Esophagus muscularis mucosa (tissue), 4 donors: ENCODE data around the gene FNTB. TPM values are rescaled to one million over a fixed set of nuclear protein-coding genes. Genes with fewer than 3 reads are reported as not detected.

ENCODE experiments used
- DNase-seq: peaks from one replicate; pipeline ENCODE4 v3.0.0-alpha.2; 2017; ENCODE audit errors: extremely low spot score
- H3K27ac ChIP-seq, 4 donors: fragments of 200-600 bp; sonication (generic); replicated peaks in 1 of 4; 1 replicate in 3 of 4; 2 replicates in 1 of 4; pipeline ENCODE4 v1.5.1; 2016 to 2019; ENCODE audit warnings: mild to moderate bottlenecking in 1 of 4
- H3K27me3 ChIP-seq, 4 donors: fragments of 200-600 bp; sonication (generic); one replicate each; pipeline versions ENCODE4 v1.5.1 to v1.6.0; 2016 to 2019
- H3K36me3 ChIP-seq, 4 donors: fragments of 200-600 bp; sonication (generic); one replicate each; pipeline ENCODE4 v1.5.1; 2016 to 2019
- H3K4me1 ChIP-seq, 4 donors: fragments of 200-600 bp; sonication (generic); one replicate each; pipeline ENCODE4 v1.5.1; 2016 to 2019
- H3K4me3 ChIP-seq, 4 donors: fragments of 200-600 bp; sonication (generic); 1 replicate in 2 of 4; 2 replicates in 2 of 4; pipeline ENCODE4 v1.5.1; 2016 to 2019; ENCODE audit warnings: mild to moderate bottlenecking in 4 of 4, moderate library complexity in 1 of 4
- H3K9me3 ChIP-seq, 4 donors: fragments of 200-600 bp; sonication (generic); 1 replicate in 3 of 4; 2 replicates in 1 of 4; pipeline ENCODE4 v1.5.1; 2016 to 2019
- EP300 ChIP-seq: sonication (generic); formaldehyde crosslinking; IDR thresholded peaks from one replicate; pipeline ENCODE4 v1.6.1; 2017; ENCODE audit warnings: antibody characterized with exemption
- POLR2A ChIP-seq: fragments of 450-650 bp; IDR thresholded peaks from one replicate; pipeline ENCODE4 v1.6.1; 2017; ENCODE audit warnings: antibody characterized with exemption, moderate library complexity, mild to moderate bottlenecking, low read depth
- POLR2AphosphoS5 ChIP-seq, 2 donors: sonication (generic); formaldehyde crosslinking; IDR thresholded peaks; one replicate each; pipeline ENCODE4 v1.6.1; 2017; ENCODE audit warnings: antibody characterized with exemption in 2 of 2
- WGBS: methylation state at CpG from one replicate; pipeline ENCODE4 v1.1.5; 2018; 5-methylcytosine and 5-hydroxymethylcytosine counted together
- intact Hi-C: fragments of 100-400 bp; cut with DNase I; formaldehyde crosslinking; loops from one replicate; pipeline ENCODE4 v1.15.1; 2023
- total RNA-seq, 4 donors: library from RNA; depleted of rRNA; stranded (reverse); fragments of >200 nt; gene quantifications; one replicate each; pipeline versions ENCODE4 v1.1.0 to v1.2.1, GENCODE V29; 2016
- TF ChIP-seq, protein P1 (sequence below), 3 experiments: fragments of 200-600 bp in 2 of 3; fragments of 450-650 bp in 1 of 3; sonication (generic) in 2 of 3; IDR thresholded peaks; one replicate each; pipeline ENCODE4 v1.5.1; 2017 to 2019; ENCODE audit warnings: antibody characterized with exemption in 3 of 3, mild to moderate bottlenecking in 2 of 3, moderate library complexity in 1 of 3

Gene FNTB
- total RNA-seq, 4 donors from 2014 or later = 10.3 to 20.7 (median 15.5) TPM

DNA sequence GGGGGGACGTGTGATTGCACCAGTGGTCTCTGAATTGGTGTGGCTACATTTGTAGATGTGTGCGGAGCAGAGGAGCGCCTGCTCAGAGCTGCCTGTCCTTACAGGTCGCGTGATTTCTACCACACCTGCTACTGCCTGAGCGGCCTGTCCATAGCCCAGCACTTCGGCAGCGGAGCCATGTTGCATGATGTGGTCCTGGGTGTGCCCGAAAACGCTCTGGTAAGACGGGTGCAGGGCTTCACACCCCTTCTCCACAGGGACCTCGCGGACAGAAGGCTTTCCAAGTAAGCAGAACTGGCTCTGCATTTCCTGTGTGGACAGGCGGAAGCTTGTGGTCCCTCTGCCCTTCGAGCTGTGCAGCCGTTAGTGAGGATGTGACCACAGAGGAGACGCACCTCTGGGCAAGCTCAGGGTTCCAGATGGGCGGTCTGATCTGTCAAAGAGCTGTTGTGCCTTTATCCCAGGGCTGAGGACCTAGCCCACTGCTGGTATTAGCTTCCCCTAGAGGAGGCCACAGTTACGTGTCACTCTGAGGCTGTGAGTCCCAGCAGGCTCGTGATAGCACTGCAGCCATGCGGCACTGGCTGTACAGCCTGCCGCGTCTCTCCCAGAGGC is 67.9 kb downstream of the FNTB start:
- Histone ChIP-seq H3K4me1 (no peaks in the 10 kb centered on the region), H3K27ac (no peak overlapping the region), H3K27me3 (no peaks in the 10 kb centered on the region), H3K9me3 (no peaks in the 10 kb centered on the region), H3K36me3 (peaks cover 6 to 56% (median 24%) of the 10 kb centered on the region in 4 donors), H3K4me3 (no peak overlapping the region)
- TF ChIP-seq POLR2A (no peak), POLR2AphosphoS5 (IDR thresholded peaks at IDR 0.05) (no peak), EP300 (no peak)
- TF ChIP-seq, protein P1, sequence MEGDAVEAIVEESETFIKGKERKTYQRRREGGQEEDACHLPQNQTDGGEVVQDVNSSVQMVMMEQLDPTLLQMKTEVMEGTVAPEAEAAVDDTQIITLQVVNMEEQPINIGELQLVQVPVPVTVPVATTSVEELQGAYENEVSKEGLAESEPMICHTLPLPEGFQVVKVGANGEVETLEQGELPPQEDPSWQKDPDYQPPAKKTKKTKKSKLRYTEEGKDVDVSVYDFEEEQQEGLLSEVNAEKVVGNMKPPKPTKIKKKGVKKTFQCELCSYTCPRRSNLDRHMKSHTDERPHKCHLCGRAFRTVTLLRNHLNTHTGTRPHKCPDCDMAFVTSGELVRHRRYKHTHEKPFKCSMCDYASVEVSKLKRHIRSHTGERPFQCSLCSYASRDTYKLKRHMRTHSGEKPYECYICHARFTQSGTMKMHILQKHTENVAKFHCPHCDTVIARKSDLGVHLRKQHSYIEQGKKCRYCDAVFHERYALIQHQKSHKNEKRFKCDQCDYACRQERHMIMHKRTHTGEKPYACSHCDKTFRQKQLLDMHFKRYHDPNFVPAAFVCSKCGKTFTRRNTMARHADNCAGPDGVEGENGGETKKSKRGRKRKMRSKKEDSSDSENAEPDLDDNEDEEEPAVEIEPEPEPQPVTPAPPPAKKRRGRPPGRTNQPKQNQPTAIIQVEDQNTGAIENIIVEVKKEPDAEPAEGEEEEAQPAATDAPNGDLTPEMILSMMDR (IDR thresholded peaks at IDR 0.05) = no peak
- no peak for DNase-seq
- WGBS = 83% methylated on average over 19 of the region's 23 CpGs
- intact Hi-C loops = no loop called here

DNA sequence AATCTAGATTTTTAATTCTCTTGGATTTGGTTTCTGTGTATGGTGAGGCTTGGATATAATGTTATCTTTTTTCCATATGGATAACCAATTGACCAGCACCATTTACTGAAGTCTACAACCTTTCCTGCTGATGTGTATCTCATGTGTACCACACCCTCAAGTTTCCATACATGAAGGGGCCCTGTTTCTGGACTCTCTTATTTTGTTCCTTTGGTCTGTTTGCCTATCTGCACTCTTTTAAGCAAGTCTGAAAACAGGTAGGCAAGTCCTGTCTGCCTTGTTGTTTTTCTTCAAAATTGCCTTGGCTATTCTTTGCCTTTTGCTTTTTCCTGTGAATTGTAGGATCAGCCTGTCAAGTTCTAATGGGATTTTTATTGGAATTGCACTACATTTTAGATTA is 71.0 kb downstream of the FNTB start:
- H3K4me1 ChIP-seq = no peaks in the 10 kb centered on the region
- peaks cover 23 to 75% (median 42%) of the 10 kb centered on the region in 4 donors for H3K36me3 ChIP-seq
- no peak overlapping the region for H3K27ac ChIP-seq
- no peak overlapping the region for H3K4me3 ChIP-seq
- no peak for TF ChIP-seq EP300
- TF ChIP-seq, protein P1 (IDR thresholded peaks at IDR 0.05) = no peak
- no peaks in the 10 kb centered on the region for H3K9me3 ChIP-seq
- H3K27me3 ChIP-seq = no peaks in the 10 kb centered on the region
- intact Hi-C loops = no loop called here
- no peak for DNase-seq

DNA sequence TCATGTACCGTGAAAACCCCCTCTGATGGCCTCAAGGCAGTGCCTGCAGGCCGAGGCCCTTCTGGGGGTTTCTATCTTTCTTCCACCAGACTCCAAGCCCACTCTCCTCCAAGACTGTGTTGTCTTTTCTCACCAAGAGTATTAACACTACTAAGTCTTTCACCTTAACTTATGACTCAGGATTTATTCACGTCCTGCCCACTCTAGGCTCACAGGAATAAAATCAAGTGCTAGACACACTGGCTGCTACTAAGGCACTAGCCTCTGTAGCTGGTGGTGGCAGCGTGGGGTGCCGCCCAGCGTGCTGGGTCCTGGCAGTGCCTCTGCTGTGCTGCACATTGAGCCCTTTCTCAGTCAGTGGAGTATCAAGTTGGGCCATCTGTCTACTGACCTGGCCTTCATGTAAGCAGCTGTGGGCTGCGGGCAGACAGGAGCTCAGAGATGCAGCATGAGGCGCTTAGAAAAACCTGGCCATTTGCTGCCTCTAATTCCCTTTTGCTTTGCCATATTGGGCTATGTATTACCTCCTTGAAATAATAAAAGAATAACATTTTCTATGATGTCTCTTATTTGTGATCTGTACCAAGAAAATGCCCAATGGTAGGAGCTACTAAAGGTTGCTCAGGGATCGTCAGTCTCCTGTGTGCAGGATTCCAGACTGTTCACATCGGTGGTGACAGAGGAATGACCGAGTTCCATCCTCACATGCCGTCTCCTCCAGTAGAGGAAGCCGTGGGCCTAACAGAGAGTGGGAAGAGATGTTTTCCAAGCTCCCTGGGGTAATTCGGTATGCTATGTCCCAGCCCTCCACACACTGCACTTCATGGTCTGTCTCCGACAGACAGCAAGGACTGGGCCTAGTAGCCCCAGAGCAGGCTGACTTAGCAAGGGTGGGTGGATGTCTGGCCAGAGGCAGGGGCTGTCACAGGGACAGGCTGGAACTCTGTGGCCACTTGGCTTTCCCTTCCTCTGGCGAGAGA is 75.7 kb downstream of the FNTB start:
- no peaks in the 10 kb centered on the region for H3K27me3 ChIP-seq
- H3K9me3 ChIP-seq = no peaks in the 10 kb centered on the region
- H3K36me3 ChIP-seq = peaks cover 19 to 73% (median 55%) of the 10 kb centered on the region in 4 donors
- WGBS = 81% methylated on average over 13 of the region's 16 CpGs
- TF ChIP-seq POLR2AphosphoS5 (IDR thresholded peaks at IDR 0.05) (no peak), POLR2A (no peak), EP300 (no peak)
- TF ChIP-seq, protein P1 (IDR thresholded peaks at IDR 0.05) = no peak
- DNase-seq = no peak
- H3K4me1 ChIP-seq = no peaks in the 10 kb centered on the region
- no peak overlapping the region for H3K4me3 ChIP-seq
- intact Hi-C loops = no loop called here
- H3K27ac ChIP-seq = no peak overlapping the region

DNA sequence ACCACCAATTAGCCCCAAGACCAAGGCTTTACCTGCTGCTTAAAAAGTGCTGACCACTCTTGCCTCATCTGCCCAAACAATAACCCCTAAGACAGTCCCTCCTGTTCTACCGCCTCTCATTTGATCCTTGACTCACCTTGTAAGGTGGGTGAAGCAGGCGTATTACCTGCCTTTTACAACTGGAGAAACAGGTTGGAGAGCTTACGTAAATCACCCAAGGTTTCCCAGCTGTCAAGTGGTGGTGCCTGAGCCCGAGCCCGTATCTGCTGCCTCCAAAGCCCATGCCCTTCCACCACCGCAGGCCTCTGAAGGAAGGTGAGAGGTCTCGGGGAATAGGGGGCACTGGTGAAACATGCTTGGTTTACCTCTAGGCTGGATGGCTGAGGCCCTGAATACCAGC is 79.0 kb downstream of the FNTB start:
- H3K4me1 ChIP-seq = peaks cover 5 to 12% (median 8%) of the 10 kb centered on the region in 4 donors
- 97% methylated on average over 6 of the region's 7 CpGs for WGBS
- H3K9me3 ChIP-seq = no peaks in the 10 kb centered on the region
- intact Hi-C loops = no loop called here
- no peak for TF ChIP-seq POLR2A
- TF ChIP-seq, protein P1 (IDR thresholded peaks at IDR 0.05) = no peak
- no peak for TF ChIP-seq EP300
- TF ChIP-seq POLR2AphosphoS5 (IDR thresholded peaks at IDR 0.05) = no peak
- H3K36me3 ChIP-seq = peaks cover 25 to 77% (median 70%) of the 10 kb centered on the region in 4 donors
- no peak overlapping the region for H3K4me3 ChIP-seq
- DNase-seq = no peak
- no peaks in the 10 kb centered on the region for H3K27me3 ChIP-seq
- H3K27ac ChIP-seq = no peak overlapping the region
